Measurements from ENCODE around the gene ASPA. TPM values are rescaled to one million over a fixed set of nuclear protein-coding genes. Genes with fewer than 3 reads are reported as not detected.

ASPA gene
- total and polyA plus RNA-seq, 2 experiments from 2014 or later = 0.13 TPM; not detected in 1

DNA sequence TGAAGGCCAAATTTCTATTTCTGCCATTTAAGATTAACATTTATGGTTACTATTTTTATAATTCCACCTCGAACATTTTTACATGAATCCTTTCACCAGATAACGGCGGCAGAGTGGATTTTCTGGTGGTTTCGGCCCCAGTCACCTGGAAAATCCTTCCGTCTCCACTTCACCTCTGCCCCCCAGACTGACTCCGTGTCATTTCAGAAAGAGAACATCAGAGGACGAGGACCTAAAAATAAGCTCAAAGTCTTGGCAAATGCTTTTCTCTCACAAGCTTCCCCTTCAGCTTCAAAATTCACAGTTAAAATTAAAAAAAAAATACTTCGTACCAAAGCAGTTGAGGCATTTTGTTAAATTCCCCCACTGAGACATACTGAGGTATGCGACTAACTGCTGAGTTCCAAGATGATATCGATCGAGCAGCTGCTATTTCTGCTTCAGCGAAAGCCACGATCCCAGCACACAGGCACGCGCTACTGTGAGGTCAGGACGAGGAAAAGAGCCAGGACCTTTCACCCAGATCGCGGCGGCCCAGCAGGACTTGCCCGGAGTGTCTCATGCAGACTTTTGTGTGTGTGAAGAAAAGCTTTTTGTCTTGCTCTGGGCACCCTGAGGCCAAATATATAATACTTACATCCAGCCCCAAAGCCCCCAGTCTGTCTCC is 36.8 kb downstream of the ASPA start (continued):
- TF ChIP-seq, protein P1, sequence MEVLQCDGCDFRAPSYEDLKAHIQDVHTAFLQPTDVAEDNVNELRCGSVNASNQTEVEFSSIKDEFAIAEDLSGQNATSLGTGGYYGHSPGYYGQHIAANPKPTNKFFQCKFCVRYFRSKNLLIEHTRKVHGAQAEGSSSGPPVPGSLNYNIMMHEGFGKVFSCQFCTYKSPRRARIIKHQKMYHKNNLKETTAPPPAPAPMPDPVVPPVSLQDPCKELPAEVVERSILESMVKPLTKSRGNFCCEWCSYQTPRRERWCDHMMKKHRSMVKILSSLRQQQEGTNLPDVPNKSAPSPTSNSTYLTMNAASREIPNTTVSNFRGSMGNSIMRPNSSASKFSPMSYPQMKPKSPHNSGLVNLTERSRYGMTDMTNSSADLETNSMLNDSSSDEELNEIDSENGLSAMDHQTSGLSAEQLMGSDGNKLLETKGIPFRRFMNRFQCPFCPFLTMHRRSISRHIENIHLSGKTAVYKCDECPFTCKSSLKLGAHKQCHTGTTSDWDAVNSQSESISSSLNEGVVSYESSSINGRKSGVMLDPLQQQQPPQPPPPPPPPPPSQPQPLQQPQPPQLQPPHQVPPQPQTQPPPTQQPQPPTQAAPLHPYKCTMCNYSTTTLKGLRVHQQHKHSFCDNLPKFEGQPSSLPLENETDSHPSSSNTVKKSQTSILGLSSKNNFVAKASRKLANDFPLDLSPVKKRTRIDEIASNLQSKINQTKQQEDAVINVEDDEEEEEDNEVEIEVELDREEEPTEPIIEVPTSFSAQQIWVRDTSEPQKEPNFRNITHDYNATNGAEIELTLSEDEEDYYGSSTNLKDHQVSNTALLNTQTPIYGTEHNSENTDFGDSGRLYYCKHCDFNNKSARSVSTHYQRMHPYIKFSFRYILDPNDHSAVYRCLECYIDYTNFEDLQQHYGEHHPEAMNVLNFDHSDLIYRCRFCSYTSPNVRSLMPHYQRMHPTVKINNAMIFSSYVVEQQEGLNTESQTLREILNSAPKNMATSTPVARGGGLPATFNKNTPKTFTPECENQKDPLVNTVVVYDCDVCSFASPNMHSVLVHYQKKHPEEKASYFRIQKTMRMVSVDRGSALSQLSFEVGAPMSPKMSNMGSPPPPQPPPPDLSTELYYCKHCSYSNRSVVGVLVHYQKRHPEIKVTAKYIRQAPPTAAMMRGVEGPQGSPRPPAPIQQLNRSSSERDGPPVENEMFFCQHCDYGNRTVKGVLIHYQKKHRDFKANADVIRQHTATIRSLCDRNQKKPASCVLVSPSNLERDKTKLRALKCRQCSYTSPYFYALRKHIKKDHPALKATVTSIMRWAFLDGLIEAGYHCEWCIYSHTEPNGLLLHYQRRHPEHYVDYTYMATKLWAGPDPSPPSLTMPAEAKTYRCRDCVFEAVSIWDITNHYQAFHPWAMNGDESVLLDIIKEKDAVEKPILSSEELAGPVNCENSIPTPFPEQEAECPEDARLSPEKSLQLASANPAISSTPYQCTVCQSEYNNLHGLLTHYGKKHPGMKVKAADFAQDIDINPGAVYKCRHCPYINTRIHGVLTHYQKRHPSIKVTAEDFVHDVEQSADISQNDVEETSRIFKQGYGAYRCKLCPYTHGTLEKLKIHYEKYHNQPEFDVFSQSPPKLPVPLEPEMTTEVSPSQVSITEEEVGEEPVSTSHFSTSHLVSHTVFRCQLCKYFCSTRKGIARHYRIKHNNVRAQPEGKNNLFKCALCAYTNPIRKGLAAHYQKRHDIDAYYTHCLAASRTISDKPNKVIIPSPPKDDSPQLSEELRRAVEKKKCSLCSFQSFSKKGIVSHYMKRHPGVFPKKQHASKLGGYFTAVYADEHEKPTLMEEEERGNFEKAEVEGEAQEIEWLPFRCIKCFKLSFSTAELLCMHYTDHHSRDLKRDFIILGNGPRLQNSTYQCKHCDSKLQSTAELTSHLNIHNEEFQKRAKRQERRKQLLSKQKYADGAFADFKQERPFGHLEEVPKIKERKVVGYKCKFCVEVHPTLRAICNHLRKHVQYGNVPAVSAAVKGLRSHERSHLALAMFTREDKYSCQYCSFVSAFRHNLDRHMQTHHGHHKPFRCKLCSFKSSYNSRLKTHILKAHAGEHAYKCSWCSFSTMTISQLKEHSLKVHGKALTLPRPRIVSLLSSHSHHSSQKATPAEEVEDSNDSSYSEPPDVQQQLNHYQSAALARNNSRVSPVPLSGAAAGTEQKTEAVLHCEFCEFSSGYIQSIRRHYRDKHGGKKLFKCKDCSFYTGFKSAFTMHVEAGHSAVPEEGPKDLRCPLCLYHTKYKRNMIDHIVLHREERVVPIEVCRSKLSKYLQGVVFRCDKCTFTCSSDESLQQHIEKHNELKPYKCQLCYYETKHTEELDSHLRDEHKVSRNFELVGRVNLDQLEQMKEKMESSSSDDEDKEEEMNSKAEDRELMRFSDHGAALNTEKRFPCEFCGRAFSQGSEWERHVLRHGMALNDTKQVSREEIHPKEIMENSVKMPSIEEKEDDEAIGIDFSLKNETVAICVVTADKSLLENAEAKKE (CRISPR knock-in tag; IDR thresholded peaks at IDR 0.05) = no peak
- TF ChIP-seq ZNF114 (CRISPR knock-in tag; IDR thresholded peaks at IDR 0.05) (no peak), STAT1 (IDR thresholded peaks at IDR 0.05; ENCODE audit: unreplicated experiment) (no peak), JUNB (IDR thresholded peaks at IDR 0.05; ENCODE audit: unreplicated experiment) (no peak), EZH2 (IDR thresholded peaks at IDR 0.05; ENCODE audit: low read depth, unreplicated experiment) (no peak), EZH2phosphoT487 (IDR thresholded peaks at IDR 0.05; ENCODE audit: unreplicated experiment) (no peak), POLR2AphosphoS5 (IDR thresholded peaks at IDR 0.05; ENCODE audit: low read depth) (no peak), NANOG (IDR thresholded peaks at IDR 0.05; ENCODE audit: borderline replicate concordance) (no peak), ZNF331 (CRISPR knock-in tag; IDR thresholded peaks at IDR 0.05; ENCODE audit: low read depth) (no peak), CREB1 (CRISPR knock-in tag; IDR thresholded peaks at IDR 0.05; ENCODE audit: low read depth) (no peak)
- TF ChIP-seq, protein P2, sequence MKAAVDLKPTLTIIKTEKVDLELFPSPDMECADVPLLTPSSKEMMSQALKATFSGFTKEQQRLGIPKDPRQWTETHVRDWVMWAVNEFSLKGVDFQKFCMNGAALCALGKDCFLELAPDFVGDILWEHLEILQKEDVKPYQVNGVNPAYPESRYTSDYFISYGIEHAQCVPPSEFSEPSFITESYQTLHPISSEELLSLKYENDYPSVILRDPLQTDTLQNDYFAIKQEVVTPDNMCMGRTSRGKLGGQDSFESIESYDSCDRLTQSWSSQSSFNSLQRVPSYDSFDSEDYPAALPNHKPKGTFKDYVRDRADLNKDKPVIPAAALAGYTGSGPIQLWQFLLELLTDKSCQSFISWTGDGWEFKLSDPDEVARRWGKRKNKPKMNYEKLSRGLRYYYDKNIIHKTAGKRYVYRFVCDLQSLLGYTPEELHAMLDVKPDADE (IDR thresholded peaks at IDR 0.05) = no peak
- TF ChIP-seq, protein P3, sequence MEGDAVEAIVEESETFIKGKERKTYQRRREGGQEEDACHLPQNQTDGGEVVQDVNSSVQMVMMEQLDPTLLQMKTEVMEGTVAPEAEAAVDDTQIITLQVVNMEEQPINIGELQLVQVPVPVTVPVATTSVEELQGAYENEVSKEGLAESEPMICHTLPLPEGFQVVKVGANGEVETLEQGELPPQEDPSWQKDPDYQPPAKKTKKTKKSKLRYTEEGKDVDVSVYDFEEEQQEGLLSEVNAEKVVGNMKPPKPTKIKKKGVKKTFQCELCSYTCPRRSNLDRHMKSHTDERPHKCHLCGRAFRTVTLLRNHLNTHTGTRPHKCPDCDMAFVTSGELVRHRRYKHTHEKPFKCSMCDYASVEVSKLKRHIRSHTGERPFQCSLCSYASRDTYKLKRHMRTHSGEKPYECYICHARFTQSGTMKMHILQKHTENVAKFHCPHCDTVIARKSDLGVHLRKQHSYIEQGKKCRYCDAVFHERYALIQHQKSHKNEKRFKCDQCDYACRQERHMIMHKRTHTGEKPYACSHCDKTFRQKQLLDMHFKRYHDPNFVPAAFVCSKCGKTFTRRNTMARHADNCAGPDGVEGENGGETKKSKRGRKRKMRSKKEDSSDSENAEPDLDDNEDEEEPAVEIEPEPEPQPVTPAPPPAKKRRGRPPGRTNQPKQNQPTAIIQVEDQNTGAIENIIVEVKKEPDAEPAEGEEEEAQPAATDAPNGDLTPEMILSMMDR (conservative IDR thresholded peaks at IDR 0.05; ENCODE audit: low read depth in 2 of 2) = no peak

All from GM23338 (cell line).